K562 (cell line): ENCODE data around the gene TRPM2. TPM values are rescaled to one million over a fixed set of nuclear protein-coding genes. Genes with fewer than 3 reads are reported as not detected.

Experiments used
- ATAC-seq: fragments of 200-7000 bp; cut with Tn5 transposase; 3 replicates; pipeline ENCODE4 v1.9.1; 2020; ENCODE audit warnings: moderate library complexity
- BruUV-seq: library from RNA; stranded (reverse); fragments of 400-500 nt; replicated peaks from 2 replicates; lab custom pipeline; 2021; lab: Mats Ljungman, UMichigan
- CTCF ChIA-PET: fragments of 300-600 bp; formaldehyde crosslinking; extraction: SDS; loops from one replicate; lab custom pipeline; 2021; ENCODE audit warnings: low intra/inter-chr PET ratio; lab: Yijun Ruan, JAX
- POLR2A ChIA-PET: fragments of 300-600, 350-650 bp; sonication (Branson Sonifier 250); formaldehyde crosslinking; extraction: SDS; loops from one replicate; lab custom pipeline; 2021; ENCODE audit warnings: antibody characterized with exemption, inconsistent platforms; lab: Yijun Ruan, JAX
- DNase-seq, 4 experiments: peaks; one replicate each; pipeline versions ENCODE4 v3.0.0 to v3.0.0-alpha.2; 2011 to 2018; ENCODE audit warnings: low spot score in 3 of 4, mixed read lengths in 3 of 4; ENCODE audit errors: extremely low read depth in 1 of 4
- FAIRE-seq: peaks from 2 replicates; lab custom pipeline; 2011; peaks lifted over from hg19 to GRCh38; lab: Jason Lieb, UNC
- H2AFZ ChIP-seq: 2 replicates; pipeline ENCODE4 v1.6.0; 2011; ENCODE audit warnings: low read depth, low read length, control low read depth, inconsistent platforms
- H3K27ac ChIP-seq: fragments of 200-600 bp; 3 replicates; pipeline ENCODE4 v1.8.0; 2011; ENCODE audit warnings: low read depth, mild to moderate bottlenecking, control low read depth, inconsistent platforms, low read length, moderate library complexity, mixed read lengths; ENCODE audit errors: extremely low read depth
- H3K27me3 ChIP-seq, 2 experiments: fragments of 300-600 bp in 1 of 2; 2 replicates in 1 of 2; 3 replicates in 1 of 2; pipeline versions ENCODE4 v1.6.0 to v1.8.0; 2011; ENCODE audit warnings: inconsistent platforms in 2 of 2, low read length in 2 of 2, mild to moderate bottlenecking in 1 of 2, mixed read lengths in 1 of 2, moderate library complexity in 1 of 2; ENCODE audit not compliant: control insufficient read depth in 2 of 2, insufficient read depth in 2 of 2
- H3K36me3 ChIP-seq: fragments of 300-600 bp; 3 replicates; pipeline ENCODE4 v1.8.0; 2011; ENCODE audit warnings: mild to moderate bottlenecking, low read length, inconsistent platforms; ENCODE audit not compliant: control insufficient read depth, insufficient read depth
- H3K4me1 ChIP-seq, 2 experiments: fragments of 200-600 bp in 1 of 2; replicated peaks in 1 of 2; 2 replicates in 1 of 2; 3 replicates in 1 of 2; pipeline versions ENCODE4 v1.5.1 to v1.8.0; 2011; ENCODE audit warnings: inconsistent platforms in 2 of 2, low read length in 2 of 2, mild to moderate bottlenecking in 1 of 2, mixed read lengths in 1 of 2, moderate library complexity in 1 of 2; ENCODE audit not compliant: control insufficient read depth in 2 of 2, insufficient read depth in 2 of 2
- H3K4me2 ChIP-seq: 2 replicates; pipeline ENCODE4 v1.6.1; 2011; ENCODE audit warnings: low read length, control low read depth, inconsistent platforms, mixed read lengths; ENCODE audit not compliant: insufficient read depth
- H3K4me3 ChIP-seq: fragments of 200-600 bp; sonication (generic), shearing (Covaris generic); 2 replicates; pipeline ENCODE4 v1.5.1; 2016; ENCODE audit warnings: control low read depth, inconsistent platforms
- H3K79me2 ChIP-seq: fragments of 200-600 bp; 3 replicates; pipeline ENCODE4 v1.8.0; 2011; ENCODE audit warnings: low read length, inconsistent platforms; ENCODE audit not compliant: control insufficient read depth, insufficient read depth
- H3K9ac ChIP-seq, 2 experiments: 2 replicates each; pipeline versions ENCODE4 v1.6.0 to v1.6.1; 2011; ENCODE audit warnings: low read depth in 2 of 2, low read length in 2 of 2, control low read depth in 1 of 2, inconsistent platforms in 1 of 2, mild to moderate bottlenecking in 1 of 2, mixed read lengths in 1 of 2; ENCODE audit not compliant: insufficient read depth in 1 of 2
- H3K9me1 ChIP-seq: one replicate; pipeline ENCODE4 v1.6.0; 2011; ENCODE audit warnings: inconsistent platforms, mild to moderate bottlenecking, low read length, moderate library complexity; ENCODE audit not compliant: control insufficient read depth, insufficient read depth
- H3K9me3 ChIP-seq: replicated peaks from 2 replicates; pipeline ENCODE4 v1.5.1; 2011; ENCODE audit warnings: low read depth, low read length, inconsistent platforms; ENCODE audit not compliant: control insufficient read depth, insufficient read depth
- H4K20me1 ChIP-seq: replicated peaks from 2 replicates; pipeline ENCODE4 v1.6.1; 2011; ENCODE audit warnings: low read length, inconsistent platforms, mixed read lengths; ENCODE audit not compliant: control insufficient read depth, insufficient read depth
- FOXJ3 ChIP-seq: sonication (generic); formaldehyde crosslinking; IDR thresholded peaks from 2 replicates; pipeline ENCODE4 v1.4.0; 2020; ENCODE audit warnings: mild to moderate bottlenecking, missing genetic modification reagents
- NCOA2 ChIP-seq, 2 experiments: fragments of 450-650 bp; IDR thresholded peaks; 2 replicates each; pipeline ENCODE4 v1.6.1; 2018; ENCODE audit warnings: mild to moderate bottlenecking in 2 of 2, moderate library complexity in 1 of 2; ENCODE audit not compliant: partially characterized antibody in 2 of 2
- OTX1 ChIP-seq: fragments of 450-650 bp; formaldehyde crosslinking; IDR thresholded peaks from 2 replicates; pipeline ENCODE4 v1.4.0; 2022; ENCODE audit warnings: mild to moderate bottlenecking
- WGBS: fragments of 100-300 bp; shearing (Covaris generic); methylation state at CpG from one replicate; pipeline ENCODE4 v1.1.6; 2016; ENCODE audit warnings: low coverage, mixed read lengths; ENCODE audit not compliant: insufficient coverage; ENCODE audit errors: missing lambda C conversion rate; 5-methylcytosine and 5-hydroxymethylcytosine counted together
- in situ Hi-C: fragments of 300-500 bp; cut with MboI; formaldehyde crosslinking; loops from 4 replicates; pipeline ENCODE4 v1.15.0; 2018; ENCODE audit warnings: inconsistent platforms, mixed read lengths
- intact Hi-C: fragments of 100-400 bp; cut with micrococcal nuclease; formaldehyde crosslinking; loops from 2 replicates; pipeline ENCODE4 v1.14.2; 2022
- polyA plus RNA-seq, 8 experiments: library from polyadenylated mRNA; depleted of rRNA in 4 of 8; stranded (reverse) in 5 of 8; unstranded in 3 of 8; fragments of >200 nt; fragmentation: Nextera tagmentation in 2 of 8; fragmentation: Illumina TruSeq in 1 of 8; extraction: Ambion mirVana in 2 of 8; extraction: Trizol in 1 of 8; gene quantifications; 2 replicates each; pipeline versions ENCODE4 v1.2.1 to v1.2.3, GENCODE V29; 2011 to 2014; ENCODE audit warnings: inconsistent platforms in 1 of 8, missing spikeins in 1 of 8
- total RNA-seq, 7 experiments: library from RNA; depleted of rRNA in 6 of 7; stranded (reverse); fragments of >200 nt in 6 of 7; fragmentation: Illumina TruSeq in 2 of 7; extraction: Trizol in 2 of 7; gene quantifications; 2 replicates each; pipeline versions ENCODE4 v1.2.1 to v1.2.3, GENCODE V29; 2011 to 2021; ENCODE audit warnings: low replicate concordance in 1 of 7

The TRPM2 gene
- total and polyA plus RNA-seq, 9 of the 15 experiments (the other 6 are each of a cell fraction or from before 2014, with no cell fraction given) = 0.33 to 2.1 (median 0.98) TPM; not detected in 2

GRCh38 chr21:44437696-44438431 is 84.4 kb downstream of the TRPM2 start:
- in situ Hi-C loops (no loop called here), intact Hi-C loops (no loop called here)
- ATAC-seq = no peak
- TF ChIP-seq FOXJ3 (CRISPR knock-in tag) = no peak
- no peak for TF ChIP-seq NCOA2 (IDR thresholded peaks at IDR 0.05; ENCODE audit: partially characterized antibody in 2 of 2)
- TF ChIP-seq OTX1 (CRISPR knock-in tag) = no peak
- peaks cover 0 to 18% of the 10 kb centered on the region in 2 experiments; a peak in 1 of 5 replicates for H3K4me1 ChIP-seq
- peaks cover 12 to 94% of the 10 kb centered on the region in 2 experiments; a peak in 3 of 5 replicates for H3K27me3 ChIP-seq
- 0 out of 2 replicates have a peak, but pooled peaks cover 9% of the 10 kb centered on the region for H4K20me1 ChIP-seq
- H3K27ac ChIP-seq = no peak overlapping the region
- H3K36me3 ChIP-seq = no peaks in the 10 kb centered on the region
- POLR2A ChIA-PET = interaction anchor here (0.6 to 1.6 kb wide), 4 partner anchors 9 to 366 kb away, joined by 3 to 9 read pairs (median 4); no protein-coding TSS in a partner anchor
- no peak overlapping the region for H3K4me2 ChIP-seq
- no peak for FAIRE-seq
- H3K9me1 ChIP-seq = no peaks in the 10 kb centered on the region
- no peaks in the 10 kb centered on the region for H3K79me2 ChIP-seq
- no peak for DNase-seq
- H3K9ac ChIP-seq = no peak overlapping the region; a peak in 1 of 4 replicates
- H3K9me3 ChIP-seq = no peaks in the 10 kb centered on the region
- no peak overlapping the region for H3K4me3 ChIP-seq
- no peak overlapping the region for H2AFZ ChIP-seq
- no TSS peak for BruUV-seq
- WGBS = 4% methylated on average over 15 of the region's 19 CpGs
- CTCF ChIA-PET = no interaction called here
